Vagina (tissue), 2 donors: Measurements from ENCODE around the gene SAT1.

ENCODE experiments used
- POLR2A ChIP-seq, 2 donors: fragments of 450-650 bp; IDR thresholded peaks; one replicate each; pipeline ENCODE4 v1.6.1; 2017; ENCODE audit warnings: antibody characterized with exemption in 2 of 2, mild to moderate bottlenecking in 2 of 2, moderate library complexity in 2 of 2
- POLR2AphosphoS5 ChIP-seq, 2 donors: sonication (generic); formaldehyde crosslinking; IDR thresholded peaks; one replicate each; pipeline ENCODE4 v1.9.0; 2017; ENCODE audit warnings: antibody characterized with exemption in 2 of 2, mild to moderate bottlenecking in 2 of 2, low read depth in 1 of 2; ENCODE audit not compliant: insufficient read depth in 1 of 2
- TF ChIP-seq, protein P1 (sequence below), 3 experiments: fragments of 450-650 bp in 2 of 3; fragments of 200-600 bp in 1 of 3; sonication (generic) in 1 of 3; IDR thresholded peaks; one replicate each; pipeline ENCODE4 v1.5.1; 2017 to 2019; ENCODE audit warnings: antibody characterized with exemption in 3 of 3, mild to moderate bottlenecking in 2 of 3, moderate library complexity in 2 of 3

DNA sequence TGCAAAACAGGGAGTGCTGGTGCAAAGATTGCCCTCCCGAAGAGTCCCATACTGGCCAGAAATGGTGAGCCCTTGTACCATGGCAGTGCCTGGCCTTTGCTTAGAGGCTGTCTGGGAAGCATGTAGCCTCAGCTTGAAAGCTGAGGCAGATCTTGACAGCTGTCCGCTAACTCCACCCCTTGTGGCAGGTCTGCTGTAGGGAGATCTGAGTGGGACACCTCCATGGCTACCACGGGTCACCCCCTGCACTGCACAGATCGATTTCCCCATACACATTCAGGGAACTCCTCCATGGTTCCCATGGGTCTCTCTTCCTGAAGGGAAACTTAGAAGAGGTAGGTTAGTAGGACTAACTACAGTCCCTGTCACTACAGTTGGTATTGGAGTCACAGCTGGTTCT lies 33.8 kb upstream of the SAT1 start:
- TF ChIP-seq, protein P1, sequence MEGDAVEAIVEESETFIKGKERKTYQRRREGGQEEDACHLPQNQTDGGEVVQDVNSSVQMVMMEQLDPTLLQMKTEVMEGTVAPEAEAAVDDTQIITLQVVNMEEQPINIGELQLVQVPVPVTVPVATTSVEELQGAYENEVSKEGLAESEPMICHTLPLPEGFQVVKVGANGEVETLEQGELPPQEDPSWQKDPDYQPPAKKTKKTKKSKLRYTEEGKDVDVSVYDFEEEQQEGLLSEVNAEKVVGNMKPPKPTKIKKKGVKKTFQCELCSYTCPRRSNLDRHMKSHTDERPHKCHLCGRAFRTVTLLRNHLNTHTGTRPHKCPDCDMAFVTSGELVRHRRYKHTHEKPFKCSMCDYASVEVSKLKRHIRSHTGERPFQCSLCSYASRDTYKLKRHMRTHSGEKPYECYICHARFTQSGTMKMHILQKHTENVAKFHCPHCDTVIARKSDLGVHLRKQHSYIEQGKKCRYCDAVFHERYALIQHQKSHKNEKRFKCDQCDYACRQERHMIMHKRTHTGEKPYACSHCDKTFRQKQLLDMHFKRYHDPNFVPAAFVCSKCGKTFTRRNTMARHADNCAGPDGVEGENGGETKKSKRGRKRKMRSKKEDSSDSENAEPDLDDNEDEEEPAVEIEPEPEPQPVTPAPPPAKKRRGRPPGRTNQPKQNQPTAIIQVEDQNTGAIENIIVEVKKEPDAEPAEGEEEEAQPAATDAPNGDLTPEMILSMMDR (IDR thresholded peaks at IDR 0.05) = no peak
- TF ChIP-seq POLR2A (IDR thresholded peaks at IDR 0.05) (no peak), POLR2AphosphoS5 (IDR thresholded peaks at IDR 0.05; ENCODE audit: insufficient read depth in 1 of 2, low read depth in 1 of 2) (no peak)
